PFSK-1 (cell line): ENCODE results near the gene PTPRT.

Experiments
- FOXP2 ChIP-seq: optimal IDR thresholded peaks from 2 replicates; pipeline ENCODE3; 2011; ENCODE audit warnings: borderline replicate concordance, control low read depth, inconsistent platforms; ENCODE audit not compliant: insufficient read depth; ENCODE audit errors: extremely low read length, extremely low read depth
- POLR2AphosphoS5 ChIP-seq: IDR thresholded peaks from 2 replicates; pipeline ENCODE4 v1.6.1; 2012; ENCODE audit warnings: low read depth, mild to moderate bottlenecking, control low read depth, low read length, moderate library complexity
- SIN3A ChIP-seq: IDR thresholded peaks from 2 replicates; pipeline ENCODE4 v1.6.1; 2012; ENCODE audit warnings: mild to moderate bottlenecking, low read length, moderate library complexity, borderline replicate concordance; ENCODE audit not compliant: insufficient read depth
- TAF1 ChIP-seq: IDR thresholded peaks from 2 replicates; pipeline ENCODE4 v1.6.1; 2012; ENCODE audit warnings: low read length, control low read depth, borderline replicate concordance; ENCODE audit not compliant: insufficient read depth
- TF ChIP-seq, protein P1 (sequence below), 2 experiments: IDR thresholded peaks; 2 replicates each; pipeline versions ENCODE4 v1.6.1 to v1.8.0; 2011 to 2012; ENCODE audit warnings: low read depth in 2 of 2, low read length in 2 of 2, control low read depth in 1 of 2, inconsistent platforms in 1 of 2, mild to moderate bottlenecking in 1 of 2, moderate library complexity in 1 of 2; ENCODE audit not compliant: insufficient read depth in 1 of 2

Gene PTPRT

DNA sequence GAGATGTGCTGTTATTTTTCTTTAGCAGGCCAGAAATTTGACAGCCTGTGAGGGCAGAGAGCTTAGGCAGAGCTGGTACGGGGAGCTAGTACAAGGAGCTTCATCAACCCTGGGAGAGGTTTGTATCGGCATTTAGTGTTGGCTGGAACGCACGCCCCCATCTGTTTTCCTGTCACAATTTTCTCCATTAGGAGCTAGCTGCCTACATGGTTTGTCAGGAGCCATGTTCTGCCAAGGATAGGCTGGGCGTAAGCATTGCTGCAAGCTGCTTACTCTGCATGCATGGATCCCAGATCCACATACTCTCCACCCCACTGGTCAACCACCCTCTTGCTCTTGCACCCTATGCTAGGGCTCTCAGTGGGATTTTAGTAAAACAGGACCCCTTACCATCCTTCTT lies 1122.5 kb downstream of the PTPRT start:
- TF ChIP-seq POLR2AphosphoS5, result no peak
- no peak for TF ChIP-seq TAF1
- TF ChIP-seq, protein P1, sequence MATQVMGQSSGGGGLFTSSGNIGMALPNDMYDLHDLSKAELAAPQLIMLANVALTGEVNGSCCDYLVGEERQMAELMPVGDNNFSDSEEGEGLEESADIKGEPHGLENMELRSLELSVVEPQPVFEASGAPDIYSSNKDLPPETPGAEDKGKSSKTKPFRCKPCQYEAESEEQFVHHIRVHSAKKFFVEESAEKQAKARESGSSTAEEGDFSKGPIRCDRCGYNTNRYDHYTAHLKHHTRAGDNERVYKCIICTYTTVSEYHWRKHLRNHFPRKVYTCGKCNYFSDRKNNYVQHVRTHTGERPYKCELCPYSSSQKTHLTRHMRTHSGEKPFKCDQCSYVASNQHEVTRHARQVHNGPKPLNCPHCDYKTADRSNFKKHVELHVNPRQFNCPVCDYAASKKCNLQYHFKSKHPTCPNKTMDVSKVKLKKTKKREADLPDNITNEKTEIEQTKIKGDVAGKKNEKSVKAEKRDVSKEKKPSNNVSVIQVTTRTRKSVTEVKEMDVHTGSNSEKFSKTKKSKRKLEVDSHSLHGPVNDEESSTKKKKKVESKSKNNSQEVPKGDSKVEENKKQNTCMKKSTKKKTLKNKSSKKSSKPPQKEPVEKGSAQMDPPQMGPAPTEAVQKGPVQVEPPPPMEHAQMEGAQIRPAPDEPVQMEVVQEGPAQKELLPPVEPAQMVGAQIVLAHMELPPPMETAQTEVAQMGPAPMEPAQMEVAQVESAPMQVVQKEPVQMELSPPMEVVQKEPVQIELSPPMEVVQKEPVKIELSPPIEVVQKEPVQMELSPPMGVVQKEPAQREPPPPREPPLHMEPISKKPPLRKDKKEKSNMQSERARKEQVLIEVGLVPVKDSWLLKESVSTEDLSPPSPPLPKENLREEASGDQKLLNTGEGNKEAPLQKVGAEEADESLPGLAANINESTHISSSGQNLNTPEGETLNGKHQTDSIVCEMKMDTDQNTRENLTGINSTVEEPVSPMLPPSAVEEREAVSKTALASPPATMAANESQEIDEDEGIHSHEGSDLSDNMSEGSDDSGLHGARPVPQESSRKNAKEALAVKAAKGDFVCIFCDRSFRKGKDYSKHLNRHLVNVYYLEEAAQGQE (IDR thresholded peaks at IDR 0.05; ENCODE audit: insufficient read depth in 1 of 2, low read depth in 2 of 2, low read length in 2 of 2), result no peak
- TF ChIP-seq SIN3A, result no peak
- no peak for TF ChIP-seq FOXP2

DNA sequence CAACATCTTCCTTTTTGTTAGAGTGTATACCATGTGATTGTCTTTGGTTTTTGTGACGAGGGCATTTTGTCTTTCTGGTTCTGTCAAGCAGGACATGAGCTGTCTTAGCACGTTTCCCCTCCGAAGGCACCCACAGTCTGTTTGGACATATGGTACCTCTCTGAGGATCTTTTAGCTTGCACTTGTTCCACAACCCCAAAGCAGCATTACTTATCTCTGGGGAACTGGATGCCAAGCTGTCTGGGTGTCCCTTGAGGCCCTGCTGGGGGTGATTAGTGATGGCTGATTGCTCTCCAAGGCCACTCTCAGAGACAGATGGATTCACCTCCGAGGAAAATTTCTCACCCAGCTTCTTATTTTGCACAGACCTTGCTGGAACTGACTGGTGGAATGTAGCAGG lies 1126.6 kb downstream of the PTPRT start:
- TF ChIP-seq TAF1, result no peak
- TF ChIP-seq SIN3A, result no peak
- no peak for TF ChIP-seq FOXP2
- no peak for TF ChIP-seq POLR2AphosphoS5
- TF ChIP-seq, protein P1 (IDR thresholded peaks at IDR 0.05; ENCODE audit: insufficient read depth in 1 of 2, low read depth in 2 of 2, low read length in 2 of 2), result no peak

DNA sequence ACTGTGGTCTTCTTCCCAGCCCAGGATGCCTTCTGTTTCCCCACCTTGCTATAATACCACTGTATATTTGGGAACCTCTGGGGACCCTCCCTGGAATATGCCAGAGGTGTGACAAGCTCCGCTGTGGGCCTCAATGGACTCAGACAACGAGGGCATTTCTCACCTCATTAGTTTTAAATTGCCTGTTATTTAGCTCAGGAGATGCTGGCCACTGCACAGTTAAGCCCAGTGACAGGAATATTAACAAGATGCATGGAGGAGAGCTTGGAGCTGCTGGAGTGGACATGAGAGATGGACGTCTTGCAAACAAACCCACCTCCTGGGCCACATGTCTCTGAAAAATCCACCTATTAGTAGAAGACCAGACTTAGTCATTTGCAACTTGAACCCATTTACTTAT lies 1136.4 kb downstream of the PTPRT start:
- TF ChIP-seq TAF1 (no peak), SIN3A (no peak), FOXP2 (no peak), POLR2AphosphoS5 (no peak)
- TF ChIP-seq, protein P1 (IDR thresholded peaks at IDR 0.05; ENCODE audit: insufficient read depth in 1 of 2, low read depth in 2 of 2, low read length in 2 of 2), result no peak

DNA sequence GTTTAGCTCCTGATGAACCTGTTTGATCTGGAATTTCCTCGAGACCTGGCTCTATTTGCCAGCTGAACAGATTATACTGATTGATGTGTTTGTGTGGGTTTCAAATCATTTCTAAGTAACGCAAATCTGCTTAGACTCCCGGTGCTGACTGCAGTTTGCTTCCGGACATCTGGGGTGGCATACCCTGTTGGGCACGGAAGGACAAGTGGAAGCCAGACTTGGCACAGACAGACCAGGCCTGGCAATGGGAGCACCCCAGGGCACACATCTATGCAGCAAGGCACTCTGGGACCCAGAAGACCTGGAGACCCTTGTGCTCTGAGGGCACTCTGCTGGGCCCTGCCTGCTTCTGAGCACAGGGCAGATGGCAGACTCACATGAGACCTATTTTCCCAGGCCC lies 1137.8 kb downstream of the PTPRT start:
- TF ChIP-seq SIN3A, result no peak
- no peak for TF ChIP-seq FOXP2
- TF ChIP-seq, protein P1 (IDR thresholded peaks at IDR 0.05; ENCODE audit: insufficient read depth in 1 of 2, low read depth in 2 of 2, low read length in 2 of 2), result no peak
- no peak for TF ChIP-seq TAF1
- no peak for TF ChIP-seq POLR2AphosphoS5

DNA sequence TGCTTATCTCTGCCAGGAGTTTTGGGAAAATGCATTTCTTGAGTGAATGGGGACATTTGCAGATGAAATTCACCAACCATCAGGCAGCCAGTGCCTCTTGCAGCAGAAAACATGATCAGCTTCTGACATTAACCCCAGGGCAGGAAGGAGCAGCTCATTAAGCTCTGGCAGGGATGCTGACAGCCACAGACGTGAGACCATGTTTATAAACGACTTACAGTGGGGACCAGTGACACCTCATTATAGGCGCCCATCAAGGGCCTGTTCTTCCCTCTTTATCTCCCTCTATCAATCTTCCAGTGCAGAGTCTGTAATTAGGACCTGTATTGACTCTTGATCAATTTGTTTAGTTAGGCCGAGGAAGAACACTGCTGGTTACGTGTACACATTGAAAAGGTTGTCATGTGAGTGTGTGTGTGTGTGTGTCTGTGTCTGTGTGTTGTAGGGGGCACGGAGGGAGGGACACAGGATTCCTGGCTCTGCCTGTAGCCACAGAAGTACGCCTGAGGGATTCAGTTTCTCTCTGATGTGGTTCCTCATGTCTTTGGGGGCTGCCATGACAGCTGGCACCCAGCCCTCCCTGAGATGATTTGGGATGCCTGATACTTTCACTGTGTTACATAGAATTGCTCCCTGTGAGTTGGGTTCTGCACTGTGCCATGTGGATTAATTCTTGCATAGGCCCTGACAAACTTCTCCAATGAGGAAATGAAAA lies 1143.2 kb downstream of the PTPRT start:
- TF ChIP-seq TAF1 (no peak), FOXP2 (no peak), SIN3A (no peak), POLR2AphosphoS5 (no peak)
- TF ChIP-seq, protein P1 (IDR thresholded peaks at IDR 0.05; ENCODE audit: insufficient read depth in 1 of 2, low read depth in 2 of 2, low read length in 2 of 2), result no peak
